ENCODE data around the gene TNFSF15.

Gene TNFSF15

GRCh38 chr9:114787214-114787613 lies 18.6 kb downstream of the TNFSF15 start:
- no peak for DNase-seq

DNA sequence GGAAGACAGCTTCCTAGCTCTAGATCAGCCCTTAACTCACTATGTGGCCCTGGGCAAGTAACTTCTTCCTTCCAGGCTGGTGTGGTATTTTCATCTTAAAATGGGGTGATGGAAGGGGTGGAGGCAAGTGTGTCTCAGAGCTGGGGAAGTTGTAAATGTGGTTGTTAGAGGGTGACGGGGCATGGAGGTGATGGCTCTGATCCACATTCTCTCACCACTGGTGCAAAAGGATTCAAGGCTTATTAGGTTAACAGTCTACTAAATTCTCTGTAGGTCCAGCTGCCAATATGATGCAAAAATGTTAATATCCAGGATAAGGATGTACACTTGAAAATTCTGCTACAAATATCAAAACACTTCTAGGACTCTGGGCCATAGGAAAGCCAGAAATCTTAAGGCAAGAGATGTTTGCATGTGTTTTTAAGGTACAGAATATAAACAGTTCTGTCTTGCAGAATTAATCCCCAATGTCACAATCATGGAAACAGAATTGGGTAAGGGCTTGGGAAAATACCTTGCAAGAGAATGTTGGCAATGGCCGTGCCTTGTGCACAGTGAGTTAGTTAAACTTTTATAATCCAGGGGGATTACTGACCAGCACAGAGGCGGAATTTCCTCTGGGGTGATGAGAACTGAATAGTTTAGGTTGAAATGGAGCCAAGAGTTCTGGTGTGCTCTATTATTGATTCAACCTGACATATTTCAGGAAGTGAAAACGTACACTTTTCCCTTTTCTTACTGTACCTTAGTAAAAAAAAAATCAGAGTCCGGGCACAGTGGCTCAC lies 19.8 kb downstream of the TNFSF15 start:
- no peak for DNase-seq

DNA sequence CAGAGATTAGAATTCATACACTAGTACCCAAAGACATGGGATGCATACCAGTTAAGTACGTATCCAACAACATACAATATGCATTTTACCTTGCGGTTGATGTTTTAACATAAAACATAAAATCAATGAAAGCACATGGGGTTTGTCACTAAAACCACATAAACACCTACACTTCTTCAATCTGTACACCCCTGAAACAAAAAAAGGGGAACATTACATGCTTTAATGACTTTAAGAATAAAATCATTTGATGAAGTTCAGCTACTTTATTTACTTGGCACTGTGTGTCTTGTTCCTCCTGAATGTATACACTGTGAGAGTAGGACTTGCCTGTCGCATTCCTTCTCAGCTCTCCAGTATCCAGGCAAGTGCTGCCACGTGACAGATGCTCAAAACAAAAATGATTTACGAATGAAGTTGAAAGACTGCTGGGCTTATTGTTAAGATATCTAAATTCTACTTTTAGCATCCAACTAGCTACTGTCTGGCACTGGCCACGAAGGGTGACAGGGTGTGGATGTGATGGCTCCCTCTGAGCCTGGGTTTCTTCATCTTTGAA lies 21.0 kb downstream of the TNFSF15 start:
- no peak for DNase-seq

GRCh38 chr9:114782586-114782985 lies 23.3 kb downstream of the TNFSF15 start:
- no peak for DNase-seq

DNA sequence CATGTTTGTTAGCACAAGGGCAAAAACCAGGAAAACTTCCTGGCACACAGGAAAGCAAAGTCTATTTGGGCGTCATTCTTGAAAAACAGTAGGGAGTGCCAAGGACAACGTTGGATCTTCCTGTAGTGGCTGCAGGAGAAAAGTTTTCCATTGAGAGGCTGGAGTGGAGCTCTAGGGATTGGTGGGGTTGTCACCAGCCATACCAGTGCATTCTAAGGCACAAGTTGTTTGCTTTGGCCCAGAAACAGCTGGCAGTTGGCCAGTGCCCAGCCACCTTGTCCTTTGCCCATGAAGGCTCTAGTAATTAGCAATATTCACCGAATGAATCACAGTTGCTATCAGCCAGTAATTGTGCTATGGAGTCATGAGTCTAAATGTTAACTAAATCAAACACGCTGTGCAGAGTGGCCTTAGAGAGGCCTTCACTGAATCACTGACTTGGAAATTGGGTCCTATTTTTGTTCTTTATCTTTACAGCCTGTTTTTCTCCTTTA lies 26.4 kb downstream of the TNFSF15 start:
- DNase-seq: no peak

DNA sequence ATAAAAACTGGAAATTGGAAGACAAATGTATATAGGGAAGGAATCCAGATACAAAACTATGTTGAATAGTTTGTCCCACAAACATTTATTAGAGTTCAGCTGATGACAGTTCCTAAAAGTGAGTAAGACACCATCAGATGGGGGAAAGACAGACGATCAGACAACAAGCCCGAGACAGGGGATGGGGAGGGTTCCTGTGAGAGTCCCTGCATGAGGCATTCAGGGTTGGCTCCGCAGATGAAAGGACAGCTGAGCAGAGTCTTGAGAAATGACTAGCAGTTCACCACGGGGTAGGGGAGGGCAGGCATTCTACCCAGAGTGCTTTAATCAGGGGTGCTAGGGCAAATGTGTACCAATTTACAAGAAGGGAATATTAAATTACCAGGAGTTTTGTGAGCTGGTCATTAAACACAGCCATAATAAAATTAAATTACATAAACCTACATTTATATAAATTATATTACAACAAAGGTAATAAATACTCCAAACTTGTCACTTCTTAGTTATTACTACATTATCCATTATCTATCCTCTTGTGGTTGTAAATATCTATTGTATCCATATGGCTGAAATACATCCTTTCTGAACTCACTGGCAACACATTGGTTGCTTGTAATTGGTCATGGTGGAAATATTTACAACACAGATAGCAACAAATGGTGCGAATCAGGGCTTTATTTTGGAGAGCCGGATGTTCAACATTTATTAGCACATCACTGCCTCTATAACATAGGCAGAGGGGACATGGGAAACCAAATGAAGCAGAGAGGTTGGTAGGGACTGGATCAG lies 27.8 kb downstream of the TNFSF15 start:
- DNase-seq: peak; percentile 51

DNA sequence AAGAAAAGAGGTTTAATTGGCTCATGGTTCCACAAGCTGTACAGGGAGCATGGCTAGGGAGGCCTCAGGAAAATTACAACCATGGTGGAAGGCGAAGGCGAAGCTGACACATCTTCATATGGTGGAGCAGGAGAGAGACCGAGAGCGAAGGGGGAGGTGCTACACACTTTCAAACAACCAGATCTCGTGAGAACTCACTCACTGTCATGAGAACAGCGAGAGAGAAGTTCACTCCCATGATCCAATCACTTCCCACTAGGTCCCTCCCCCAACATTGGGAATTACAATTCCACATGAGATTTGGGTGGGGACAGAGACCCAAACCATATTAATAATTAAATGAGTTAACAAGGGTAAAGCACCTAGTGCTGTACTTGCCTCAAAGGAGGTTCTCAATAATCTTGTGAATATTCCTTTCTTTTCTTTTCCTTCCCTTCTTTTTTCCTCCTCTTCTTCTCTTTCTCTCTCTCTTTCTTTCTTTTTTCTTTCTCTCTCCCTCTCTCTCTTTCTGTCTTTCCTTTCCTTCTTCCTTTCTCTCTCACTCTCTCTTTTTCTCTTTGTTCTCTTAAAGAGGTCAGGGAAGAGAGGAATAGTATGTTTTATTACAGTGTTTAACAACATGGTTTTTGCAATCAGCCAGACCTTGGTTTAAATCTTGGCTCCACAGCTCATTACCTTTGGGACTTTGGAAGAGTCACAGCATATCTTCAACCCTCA lies 29.0 kb downstream of the TNFSF15 start:
- no peak for DNase-seq

GRCh38 chr9:114775981-114776380 lies 29.9 kb downstream of the TNFSF15 start:
- no peak for DNase-seq

DNA sequence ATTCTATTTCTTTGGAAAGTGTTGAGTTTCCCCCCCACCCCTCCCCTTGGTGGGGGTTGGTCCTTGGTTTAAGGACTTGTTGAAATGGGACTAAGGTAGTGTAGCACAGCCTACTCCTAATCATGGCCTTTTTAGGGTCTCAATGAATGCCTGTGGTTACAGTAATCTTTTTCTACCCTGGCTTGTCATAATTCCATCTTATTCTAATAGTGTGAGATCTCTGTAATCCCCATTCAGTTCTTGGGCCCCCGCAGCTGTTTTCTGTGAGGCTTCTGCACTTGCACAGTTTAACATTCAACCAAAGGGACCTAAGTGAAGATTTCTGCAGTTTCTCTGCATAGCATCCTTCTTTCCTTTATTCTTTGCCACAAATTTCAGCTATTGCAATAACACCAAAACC lies 30.7 kb downstream of the TNFSF15 start:
- no peak for DNase-seq

GRCh38 chr9:114774524-114774923 lies 31.3 kb downstream of the TNFSF15 start:
- DNase-seq: no peak

DNA sequence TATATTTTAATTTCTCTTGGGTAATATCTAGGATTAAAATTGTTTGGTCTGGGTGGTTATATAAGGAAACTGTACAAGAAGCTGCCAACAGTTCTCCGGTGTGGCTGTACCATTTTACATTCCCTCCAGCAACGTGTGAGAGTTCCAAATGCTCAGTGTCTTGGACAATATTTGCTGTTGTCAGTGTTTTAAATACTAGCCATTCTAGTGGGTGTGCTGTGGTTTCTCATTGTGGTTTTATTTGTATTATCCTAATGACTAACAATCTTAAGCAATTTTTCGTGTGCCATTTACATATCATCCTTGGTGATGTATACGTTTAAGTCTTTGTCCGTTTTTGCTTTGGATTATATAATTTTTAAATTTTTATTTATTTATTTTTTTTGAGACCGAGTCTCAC lies 34.0 kb downstream of the TNFSF15 start:
- no peak for DNase-seq

DNA sequence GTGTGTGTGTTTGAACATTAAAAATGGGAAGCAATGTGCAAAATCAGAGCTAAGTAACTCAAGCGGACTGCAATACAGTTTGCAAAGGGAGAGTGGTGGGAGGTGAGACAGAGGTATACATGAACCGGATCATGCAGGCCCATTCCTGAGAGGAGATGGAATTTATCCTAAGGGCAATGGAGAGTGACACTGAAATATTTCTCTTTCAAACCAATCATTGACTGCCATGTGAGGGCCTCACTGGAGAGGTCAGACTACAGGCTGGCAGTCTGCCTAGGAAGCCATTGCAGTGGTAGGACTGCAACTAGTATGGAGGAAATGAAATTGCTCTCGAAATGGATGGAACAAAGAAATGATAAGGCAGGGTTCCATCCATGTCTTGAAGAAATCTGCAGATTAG lies 34.8 kb downstream of the TNFSF15 start:
- no peak for DNase-seq

- no peak for DNase-seq
These were observed 36.2 kb downstream of the TNFSF15 start for GRCh38 chr9:114769624-114770023.

DNA sequence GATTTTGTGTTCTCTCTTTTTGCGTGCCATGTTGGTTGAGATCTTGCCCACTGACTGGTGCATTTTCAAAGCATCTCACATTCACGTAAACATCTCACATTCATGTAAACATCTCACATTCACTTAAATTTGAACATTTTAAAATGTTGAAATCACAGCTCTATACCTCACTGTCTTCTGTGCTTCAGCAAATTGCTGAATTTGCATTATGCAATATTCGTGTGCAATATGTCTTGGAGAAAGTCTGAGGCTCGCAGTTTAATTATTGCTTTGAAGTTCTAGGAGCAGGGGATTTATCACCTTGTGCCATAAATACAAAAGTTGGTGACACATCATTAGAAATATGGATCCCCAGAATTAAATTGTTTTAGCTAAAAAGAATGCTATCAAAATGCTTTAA lies 42.6 kb downstream of the TNFSF15 start:
- no peak for DNase-seq

DNA sequence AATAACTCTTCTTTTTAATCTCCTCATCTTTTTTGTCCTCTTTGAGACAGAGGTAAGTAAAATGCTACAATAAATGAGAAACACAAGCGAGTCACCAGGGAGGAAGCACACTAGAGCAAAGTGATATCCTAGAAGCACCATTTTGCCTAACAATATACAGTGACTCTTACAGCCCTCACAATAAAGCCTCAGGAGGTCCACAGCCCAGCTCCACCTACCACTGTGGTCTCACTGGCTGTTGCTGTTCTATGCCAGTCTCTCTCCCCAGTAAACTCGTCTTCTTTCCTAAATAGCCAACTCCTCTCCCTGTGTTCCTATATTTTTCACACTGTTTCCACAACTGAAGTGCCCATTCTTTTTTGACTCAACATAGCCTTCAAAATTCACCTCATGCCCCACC lies 44.3 kb downstream of the TNFSF15 start:
- no peak for DNase-seq

DNA sequence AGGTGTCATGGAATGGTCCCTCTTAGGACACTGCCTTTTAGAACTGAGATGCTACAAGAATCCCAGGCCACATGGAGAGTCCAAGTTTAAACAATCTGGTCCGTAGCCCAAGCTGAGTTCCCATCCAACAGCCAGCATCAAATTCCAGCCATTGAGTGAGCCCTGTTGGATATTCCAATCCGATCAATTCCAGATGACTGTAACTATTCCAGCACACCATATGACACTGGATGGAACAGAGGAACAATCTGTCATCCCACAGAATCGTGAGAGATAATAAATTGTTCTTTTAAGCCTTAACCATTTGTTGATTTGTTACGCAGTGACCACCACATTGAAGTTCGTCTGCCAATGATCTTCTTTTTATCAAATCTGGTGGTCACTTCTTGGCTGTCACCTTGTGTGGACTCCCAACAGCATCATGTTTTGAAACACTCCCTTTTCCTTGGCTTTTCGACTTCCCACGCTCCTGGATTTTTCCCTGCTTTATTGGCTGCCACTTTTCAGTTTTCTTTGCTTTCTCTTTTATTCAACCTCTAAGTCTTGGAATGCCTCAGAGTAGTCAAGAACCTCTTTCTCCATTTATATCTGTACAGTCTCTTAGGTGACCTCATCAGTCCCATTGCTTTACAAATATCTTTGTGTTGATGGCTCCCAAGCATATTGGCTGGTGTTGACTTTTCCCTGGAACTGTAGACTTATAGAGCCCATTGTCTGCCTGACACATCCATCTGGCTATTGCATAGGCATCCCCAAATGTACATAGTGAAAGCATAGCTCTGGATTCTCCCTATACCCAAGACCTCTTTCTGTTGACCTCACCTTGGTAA lies 46.1 kb downstream of the TNFSF15 start:
- DNase-seq: no peak

DNA sequence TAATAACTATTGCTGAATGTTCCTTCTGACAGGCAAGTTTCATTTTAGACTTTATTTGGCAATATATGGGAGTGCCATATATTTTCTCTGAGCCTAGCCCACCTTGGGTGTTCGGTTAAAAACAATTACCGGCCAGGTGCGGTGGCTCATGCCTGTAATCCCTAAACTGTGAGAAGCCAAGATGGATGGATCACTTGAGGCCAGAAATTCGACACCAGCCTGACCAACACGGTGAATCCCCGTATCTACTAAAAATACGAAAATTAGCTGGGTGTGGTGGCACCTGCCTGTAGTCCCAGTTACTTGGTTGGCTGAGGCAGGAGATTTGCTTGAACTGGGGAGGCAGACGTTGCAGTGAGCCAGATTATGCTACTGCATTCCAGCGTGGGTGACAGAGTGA lies 47.9 kb downstream of the TNFSF15 start:
- no peak for DNase-seq

DNA sequence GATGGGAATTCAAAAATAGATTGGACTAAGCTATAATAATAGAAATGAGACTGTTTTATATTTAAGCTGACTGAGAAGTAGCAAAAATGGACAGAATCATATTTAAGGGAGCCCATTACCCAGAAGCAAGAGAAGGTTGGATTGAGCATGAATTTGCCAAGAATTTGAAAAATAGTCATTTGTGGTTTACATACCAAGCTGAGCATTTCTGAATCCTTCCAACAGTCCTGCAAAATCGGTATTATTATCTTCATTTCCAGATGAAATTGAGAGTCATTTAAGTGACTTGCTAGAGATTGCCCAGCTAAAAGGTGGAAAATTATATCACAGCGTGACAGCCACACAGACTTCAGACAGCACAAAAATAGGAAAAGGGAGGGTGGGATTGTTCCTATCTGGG lies 48.4 kb downstream of the TNFSF15 start:
- DNase-seq: no peak

DNA sequence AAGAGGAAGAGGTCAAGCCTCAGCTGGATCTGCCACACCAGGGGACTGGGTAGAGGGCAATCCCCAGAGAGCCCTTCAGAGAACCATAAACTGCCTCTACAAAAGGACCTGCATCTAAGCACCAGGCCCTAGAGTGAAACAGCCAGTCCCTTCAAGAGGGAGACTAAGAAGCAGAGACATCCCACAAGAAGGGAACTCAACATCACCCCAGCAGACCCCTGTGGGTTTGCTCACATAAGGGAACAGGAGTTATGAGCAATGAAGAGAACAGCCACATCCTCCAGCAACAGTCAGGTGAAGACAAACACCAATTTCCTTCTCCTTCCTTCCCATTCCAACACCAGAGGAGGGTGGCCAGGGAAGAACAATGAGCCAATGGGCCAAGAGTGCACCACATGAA lies 48.9 kb downstream of the TNFSF15 start:
- DNase-seq: no peak

DNA sequence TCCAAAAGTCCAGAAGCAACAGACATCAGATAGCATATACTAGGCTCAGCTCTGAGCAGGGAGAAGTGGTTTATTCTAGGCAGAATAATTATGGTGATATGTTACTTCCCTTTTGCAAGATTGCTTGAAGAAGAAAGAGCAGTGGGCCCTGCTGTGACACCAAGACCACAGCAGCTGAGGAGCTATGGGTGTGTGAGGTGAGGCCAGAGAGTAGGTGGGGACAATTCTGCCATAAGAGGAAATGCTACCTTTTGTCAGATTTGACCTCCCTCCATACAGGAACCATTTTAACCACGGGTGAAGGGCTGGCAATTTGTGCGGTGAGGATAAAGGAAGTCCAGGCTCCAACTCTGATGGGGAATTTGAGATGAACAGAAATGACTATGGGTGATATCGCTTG lies 51.3 kb downstream of the TNFSF15 start:
- DNase-seq: no peak

- DNase-seq: no peak
These were observed 59.1 kb downstream of the TNFSF15 start for GRCh38 chr9:114746591-114747346.

All from CD4-positive, alpha-beta T cell treated with Interleukin-17A for 4 hours (primary cell).